ENCODE data around the gene CD48. TPM values are rescaled to one million over a fixed set of nuclear protein-coding genes. Genes with fewer than 3 reads are reported as not detected.

Gene CD48
- total RNA-seq, 1 experiment from 2014 or later = not detected

- CTCF ChIA-PET = no interaction called here
- intact Hi-C loops (cut with micrococcal nuclease; ENCODE audit: unreplicated experiment) = no loop called here
These were observed 383 bp downstream of the CD48 start for GRCh38 chr1:160711276-160711601.

GRCh38 chr1:160710517-160711252 lies 937 bp downstream of the CD48 start:
- Mint-ChIP-seq H3K9me3 (ENCODE audit: low read depth, unreplicated experiment) (no peaks in the 10 kb centered on the region), H3K4me3 (ENCODE audit: low read depth, unreplicated experiment) (no peak overlapping the region), H3K4me1 (ENCODE audit: low read depth, unreplicated experiment) (no peaks in the 10 kb centered on the region), H3K27ac (ENCODE audit: unreplicated experiment) (no peak overlapping the region), H3K36me3 (ENCODE audit: insufficient read depth, unreplicated experiment) (no peaks in the 10 kb centered on the region), H3K27me3 (ENCODE audit: unreplicated experiment) (peaks cover 14% of the 10 kb centered on the region)
- BruUV-seq (replicated peaks) = no TSS peak
- no peak for DNase-seq
- CTCF ChIA-PET = no interaction called here
- TF ChIP-seq, protein P1, sequence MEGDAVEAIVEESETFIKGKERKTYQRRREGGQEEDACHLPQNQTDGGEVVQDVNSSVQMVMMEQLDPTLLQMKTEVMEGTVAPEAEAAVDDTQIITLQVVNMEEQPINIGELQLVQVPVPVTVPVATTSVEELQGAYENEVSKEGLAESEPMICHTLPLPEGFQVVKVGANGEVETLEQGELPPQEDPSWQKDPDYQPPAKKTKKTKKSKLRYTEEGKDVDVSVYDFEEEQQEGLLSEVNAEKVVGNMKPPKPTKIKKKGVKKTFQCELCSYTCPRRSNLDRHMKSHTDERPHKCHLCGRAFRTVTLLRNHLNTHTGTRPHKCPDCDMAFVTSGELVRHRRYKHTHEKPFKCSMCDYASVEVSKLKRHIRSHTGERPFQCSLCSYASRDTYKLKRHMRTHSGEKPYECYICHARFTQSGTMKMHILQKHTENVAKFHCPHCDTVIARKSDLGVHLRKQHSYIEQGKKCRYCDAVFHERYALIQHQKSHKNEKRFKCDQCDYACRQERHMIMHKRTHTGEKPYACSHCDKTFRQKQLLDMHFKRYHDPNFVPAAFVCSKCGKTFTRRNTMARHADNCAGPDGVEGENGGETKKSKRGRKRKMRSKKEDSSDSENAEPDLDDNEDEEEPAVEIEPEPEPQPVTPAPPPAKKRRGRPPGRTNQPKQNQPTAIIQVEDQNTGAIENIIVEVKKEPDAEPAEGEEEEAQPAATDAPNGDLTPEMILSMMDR (IDR thresholded peaks at IDR 0.05; ENCODE audit: unreplicated experiment) = no peak
- intact Hi-C loops (cut with micrococcal nuclease; ENCODE audit: unreplicated experiment) = no loop called here

More at GRCh38 chr1:160711276-160711601, 383 bp downstream of the CD48 start:
- TF ChIP-seq, protein P1 (IDR thresholded peaks at IDR 0.05; ENCODE audit: unreplicated experiment) = no peak
- Mint-ChIP-seq H3K4me1 (ENCODE audit: low read depth, unreplicated experiment) (no peaks in the 10 kb centered on the region), H3K4me3 (ENCODE audit: low read depth, unreplicated experiment) (no peak overlapping the region), H3K36me3 (ENCODE audit: insufficient read depth, unreplicated experiment) (no peaks in the 10 kb centered on the region), H3K27ac (ENCODE audit: unreplicated experiment) (no peak overlapping the region), H3K9me3 (ENCODE audit: low read depth, unreplicated experiment) (no peaks in the 10 kb centered on the region), H3K27me3 (ENCODE audit: unreplicated experiment) (peaks cover 20% of the 10 kb centered on the region)
- BruUV-seq (replicated peaks) = no TSS peak
- no peak for DNase-seq

DNA sequence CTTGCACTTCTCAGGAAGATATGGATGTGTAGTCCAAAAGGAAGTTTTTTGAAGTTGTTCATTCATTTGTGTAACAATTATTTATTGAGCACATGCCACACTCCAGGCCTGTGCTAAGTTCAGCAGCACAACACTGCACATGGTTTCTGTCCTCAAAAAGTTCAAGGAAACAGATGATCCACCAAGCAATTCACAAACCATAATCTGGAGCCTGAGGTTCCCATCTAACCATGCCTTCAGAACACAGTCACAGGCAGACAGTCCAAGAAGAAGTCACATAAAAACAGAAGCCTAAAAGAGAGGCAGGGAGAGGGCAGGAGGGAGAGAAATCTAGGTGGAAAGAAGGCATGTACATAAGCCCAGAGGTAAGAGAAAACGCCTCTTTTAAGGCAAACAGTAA lies 1.9 kb downstream of the CD48 start:
- Mint-ChIP-seq H3K36me3 (ENCODE audit: insufficient read depth, unreplicated experiment) (no peaks in the 10 kb centered on the region), H3K27me3 (ENCODE audit: unreplicated experiment) (peaks cover 21% of the 10 kb centered on the region), H3K9me3 (ENCODE audit: low read depth, unreplicated experiment) (no peaks in the 10 kb centered on the region), H3K4me3 (ENCODE audit: low read depth, unreplicated experiment) (no peak overlapping the region), H3K27ac (ENCODE audit: unreplicated experiment) (no peak overlapping the region), H3K4me1 (ENCODE audit: low read depth, unreplicated experiment) (no peaks in the 10 kb centered on the region)
- no TSS peak for BruUV-seq (replicated peaks)
- DNase-seq = no peak
- TF ChIP-seq, protein P1 (IDR thresholded peaks at IDR 0.05; ENCODE audit: unreplicated experiment) = no peak
- intact Hi-C loops (cut with micrococcal nuclease; ENCODE audit: unreplicated experiment) = no loop called here
- CTCF ChIA-PET = no interaction called here

GRCh38 chr1:160708801-160709200 lies 2.8 kb downstream of the CD48 start:
- Mint-ChIP-seq H3K4me1 (ENCODE audit: low read depth, unreplicated experiment) (no peaks in the 10 kb centered on the region), H3K4me3 (ENCODE audit: low read depth, unreplicated experiment) (no peak overlapping the region), H3K27me3 (ENCODE audit: unreplicated experiment) (peaks cover 31% of the 10 kb centered on the region), H3K9me3 (ENCODE audit: low read depth, unreplicated experiment) (no peaks in the 10 kb centered on the region), H3K36me3 (ENCODE audit: insufficient read depth, unreplicated experiment) (no peaks in the 10 kb centered on the region), H3K27ac (ENCODE audit: unreplicated experiment) (no peak overlapping the region)
- CTCF ChIA-PET = no interaction called here
- TF ChIP-seq, protein P1 (IDR thresholded peaks at IDR 0.05; ENCODE audit: unreplicated experiment) = no peak
- no peak for DNase-seq
- no TSS peak for BruUV-seq (replicated peaks)
- intact Hi-C loops (cut with micrococcal nuclease; ENCODE audit: unreplicated experiment) = no loop called here
